DOHH2 (cell line): ENCODE data around the gene TRRAP.
"Not testable (repeated sequence)": the region's sequence is repeated elsewhere in the genome, so short reads cannot be mapped to it uniquely, and the experiment has no call there.

Experiments
- H3F3A ChIP-seq: fragments of 200-600 bp; sonication (generic), shearing (Covaris generic); 2 replicates; pipeline ENCODE4 v1.6.0; 2016; ENCODE audit warnings: antibody characterized with exemption, mild to moderate bottlenecking; ENCODE audit not compliant: control insufficient read depth, insufficient read depth
- H3K27ac ChIP-seq: fragments of 200-600 bp; sonication (generic); 2 replicates; pipeline ENCODE4 v1.5.1; 2014; ENCODE audit warnings: low read depth, mild to moderate bottlenecking, low read length, moderate library complexity
- H3K27me3 ChIP-seq: fragments of 200-600 bp; sonication (generic); 2 replicates; pipeline ENCODE4 v1.6.1; 2014; ENCODE audit warnings: mild to moderate bottlenecking, low read length, mixed read lengths; ENCODE audit not compliant: control insufficient read depth
- H3K36me3 ChIP-seq: fragments of 200-600 bp; sonication (generic); 2 replicates; pipeline ENCODE4 v1.6.1; 2014; ENCODE audit warnings: mild to moderate bottlenecking, low read length, moderate library complexity, mixed read lengths; ENCODE audit not compliant: control insufficient read depth
- H3K4me1 ChIP-seq: fragments of 200-600 bp; sonication (generic); 2 replicates; pipeline ENCODE4 v1.6.1; 2014; ENCODE audit warnings: mild to moderate bottlenecking, low read length, mixed read lengths; ENCODE audit not compliant: control insufficient read depth
- H3K4me2 ChIP-seq: fragments of 200-600 bp; sonication (generic); 2 replicates; pipeline ENCODE4 v1.6.0; 2014; ENCODE audit warnings: mild to moderate bottlenecking, low read length, moderate library complexity
- H3K4me3 ChIP-seq: fragments of 200-600 bp; sonication (generic); 2 replicates; pipeline ENCODE4 v1.5.1; 2014; ENCODE audit warnings: mild to moderate bottlenecking, low read length, mixed read lengths
- H3K79me2 ChIP-seq: fragments of 200-600 bp; sonication (generic); 2 replicates; pipeline ENCODE4 v1.6.1; 2014; ENCODE audit warnings: mild to moderate bottlenecking, low read length, mixed read lengths; ENCODE audit not compliant: control insufficient read depth
- H3K9me2 ChIP-seq: fragments of 200-600 bp; sonication (generic); replicated peaks from 2 replicates; pipeline ENCODE4 v1.6.1; 2014; ENCODE audit warnings: mild to moderate bottlenecking, low read length, mixed read lengths; ENCODE audit not compliant: control insufficient read depth
- H3K9me3 ChIP-seq: fragments of 200-600 bp; sonication (generic); 2 replicates; pipeline ENCODE4 v1.6.1; 2014; ENCODE audit warnings: antibody characterized with exemption, low read length, mixed read lengths; ENCODE audit not compliant: control insufficient read depth, insufficient read depth
- H4K20me1 ChIP-seq: fragments of 200-600 bp; sonication (generic); 2 replicates; pipeline ENCODE4 v1.6.0; 2014; ENCODE audit warnings: low read depth, mild to moderate bottlenecking, antibody characterized with exemption, low read length, moderate library complexity; ENCODE audit not compliant: control insufficient read depth, insufficient read depth
- EZH2phosphoT487 ChIP-seq: fragments of 200-600 bp; sonication (generic); IDR thresholded peaks from 2 replicates; pipeline ENCODE4 v1.6.1; 2017; ENCODE audit warnings: borderline replicate concordance, mild to moderate bottlenecking, antibody characterized with exemption, low read length, moderate library complexity, mixed read lengths
- TF ChIP-seq, protein P1 (sequence below): fragments of 200-600 bp; sonication (generic); IDR thresholded peaks from one replicate; pipeline ENCODE4 v1.5.1; 2014; ENCODE audit warnings: antibody characterized with exemption, mild to moderate bottlenecking, low read depth, low read length; ENCODE audit not compliant: poor library complexity, severe bottlenecking

TRRAP gene

DNA sequence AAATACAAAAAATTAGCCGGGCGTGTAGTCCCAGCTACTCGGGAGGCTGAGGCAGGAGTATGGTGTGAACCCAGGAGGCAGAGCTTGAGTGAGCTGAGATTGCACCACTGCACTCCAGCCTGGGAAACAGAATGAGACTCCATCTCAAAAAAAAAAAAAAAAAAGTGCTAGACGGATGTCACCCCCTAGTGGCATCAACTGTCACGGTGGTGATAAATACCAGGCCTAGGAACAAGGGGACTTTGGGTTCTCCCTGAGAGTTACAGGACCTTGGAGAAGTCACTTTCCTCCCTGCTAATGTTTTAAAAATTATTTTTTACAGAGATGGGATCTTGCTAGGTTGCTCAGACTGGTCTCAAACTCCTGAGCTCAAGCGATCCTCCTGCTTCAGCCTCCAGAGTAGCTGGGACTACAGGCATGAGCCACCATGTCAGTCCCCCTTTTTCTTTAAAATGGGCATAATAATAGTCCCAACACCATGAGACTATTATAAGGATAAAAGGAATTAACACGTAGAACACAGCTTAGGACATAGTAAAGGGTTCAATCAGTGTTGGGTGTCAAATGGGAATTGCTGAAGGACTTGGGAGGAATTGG, 5.9 kb upstream of the TRRAP start:
- H3K36me3 ChIP-seq, result no peaks in the 10 kb centered on the region
- TF ChIP-seq, protein P1, sequence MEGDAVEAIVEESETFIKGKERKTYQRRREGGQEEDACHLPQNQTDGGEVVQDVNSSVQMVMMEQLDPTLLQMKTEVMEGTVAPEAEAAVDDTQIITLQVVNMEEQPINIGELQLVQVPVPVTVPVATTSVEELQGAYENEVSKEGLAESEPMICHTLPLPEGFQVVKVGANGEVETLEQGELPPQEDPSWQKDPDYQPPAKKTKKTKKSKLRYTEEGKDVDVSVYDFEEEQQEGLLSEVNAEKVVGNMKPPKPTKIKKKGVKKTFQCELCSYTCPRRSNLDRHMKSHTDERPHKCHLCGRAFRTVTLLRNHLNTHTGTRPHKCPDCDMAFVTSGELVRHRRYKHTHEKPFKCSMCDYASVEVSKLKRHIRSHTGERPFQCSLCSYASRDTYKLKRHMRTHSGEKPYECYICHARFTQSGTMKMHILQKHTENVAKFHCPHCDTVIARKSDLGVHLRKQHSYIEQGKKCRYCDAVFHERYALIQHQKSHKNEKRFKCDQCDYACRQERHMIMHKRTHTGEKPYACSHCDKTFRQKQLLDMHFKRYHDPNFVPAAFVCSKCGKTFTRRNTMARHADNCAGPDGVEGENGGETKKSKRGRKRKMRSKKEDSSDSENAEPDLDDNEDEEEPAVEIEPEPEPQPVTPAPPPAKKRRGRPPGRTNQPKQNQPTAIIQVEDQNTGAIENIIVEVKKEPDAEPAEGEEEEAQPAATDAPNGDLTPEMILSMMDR, result peak; percentile 68
- TF ChIP-seq EZH2phosphoT487, result no peak
- H4K20me1 ChIP-seq, result peaks cover 4% of the 10 kb centered on the region; the same call in 1 of the 2 replicates
- H3K4me1 ChIP-seq, result peaks cover 22% of the 10 kb centered on the region
- no peak overlapping the region for H3K4me3 ChIP-seq
- no peaks in the 10 kb centered on the region for H3K9me3 ChIP-seq
- no peaks in the 10 kb centered on the region for H3K9me2 ChIP-seq
- H3K4me2 ChIP-seq, result no peak overlapping the region
- no peaks in the 10 kb centered on the region for H3K79me2 ChIP-seq
- peaks cover 10% of the 10 kb centered on the region for H3F3A ChIP-seq
- H3K27me3 ChIP-seq, result peaks cover 28% of the 10 kb centered on the region
- H3K27ac ChIP-seq, result no peak overlapping the region

DNA sequence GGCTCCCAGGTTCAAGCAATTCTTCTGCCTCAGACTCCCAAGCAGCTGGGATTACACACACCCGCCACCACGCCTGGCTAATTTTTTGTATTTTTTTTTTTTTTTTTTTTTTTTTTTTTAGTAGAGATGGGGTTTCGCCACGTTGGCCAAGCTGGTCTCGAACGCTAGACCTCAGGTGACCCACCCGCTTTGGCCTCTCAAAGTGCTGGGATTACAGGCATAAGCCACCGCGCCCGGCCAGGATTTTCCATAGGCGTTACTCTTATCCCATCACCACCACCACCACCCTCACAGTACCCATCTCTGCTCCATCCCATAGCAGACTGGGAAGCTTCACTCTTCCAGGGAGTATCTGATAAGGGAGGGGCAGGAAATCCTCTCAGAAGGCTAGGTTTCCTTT, 4.7 kb upstream of the TRRAP start:
- H4K20me1 ChIP-seq, H3K9me2 ChIP-seq, H3K36me3 ChIP-seq, H3K27ac ChIP-seq, H3K9me3 ChIP-seq, H3K4me3 ChIP-seq, H3F3A ChIP-seq, H3K79me2 ChIP-seq, H3K4me2 ChIP-seq: not testable (repeated sequence)
- Histone ChIP-seq H3K27me3 (peaks cover 17% of the 10 kb centered on the region), H3K4me1 (peaks cover 28% of the 10 kb centered on the region)

DNA sequence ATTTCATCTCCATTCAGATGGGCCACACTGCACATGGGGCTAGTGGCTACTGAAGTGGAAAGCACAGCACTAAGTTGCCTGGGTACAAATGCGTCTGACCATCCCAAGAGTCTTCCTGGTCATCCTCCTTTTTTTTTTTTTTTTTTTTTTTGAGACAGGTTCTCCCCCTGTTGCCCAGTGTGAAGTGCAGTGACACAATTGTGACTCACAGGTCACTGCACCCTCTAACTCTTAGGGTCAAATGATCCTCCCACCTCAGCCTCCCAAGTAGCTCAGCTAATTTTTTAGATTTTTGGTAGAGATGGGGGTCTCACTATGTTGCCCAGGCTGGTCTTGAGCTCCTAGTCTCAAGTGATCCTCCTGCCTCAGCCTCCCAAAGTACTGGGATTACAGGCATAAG, 3.4 kb upstream of the TRRAP start:
- peaks cover 5% of the 10 kb centered on the region; the same call in 1 of the 2 replicates for H3F3A ChIP-seq
- H3K27ac ChIP-seq, result no peak overlapping the region
- no peaks in the 10 kb centered on the region for H3K9me3 ChIP-seq
- H3K4me1 ChIP-seq, result peaks cover 25% of the 10 kb centered on the region
- H4K20me1 ChIP-seq, result 0 out of 2 replicates have a peak, but pooled peaks cover 1% of the 10 kb centered on the region
- TF ChIP-seq, protein P1, result no peak
- TF ChIP-seq EZH2phosphoT487, result no peak
- no peak overlapping the region for H3K4me2 ChIP-seq
- no peak overlapping the region for H3K4me3 ChIP-seq
- peaks cover 5% of the 10 kb centered on the region; the same call in 1 of the 2 replicates for H3K36me3 ChIP-seq
- no peaks in the 10 kb centered on the region for H3K9me2 ChIP-seq
- peaks cover 18% of the 10 kb centered on the region for H3K79me2 ChIP-seq
- H3K27me3 ChIP-seq, result peaks cover 4% of the 10 kb centered on the region; the same call in 1 of the 2 replicates

DNA sequence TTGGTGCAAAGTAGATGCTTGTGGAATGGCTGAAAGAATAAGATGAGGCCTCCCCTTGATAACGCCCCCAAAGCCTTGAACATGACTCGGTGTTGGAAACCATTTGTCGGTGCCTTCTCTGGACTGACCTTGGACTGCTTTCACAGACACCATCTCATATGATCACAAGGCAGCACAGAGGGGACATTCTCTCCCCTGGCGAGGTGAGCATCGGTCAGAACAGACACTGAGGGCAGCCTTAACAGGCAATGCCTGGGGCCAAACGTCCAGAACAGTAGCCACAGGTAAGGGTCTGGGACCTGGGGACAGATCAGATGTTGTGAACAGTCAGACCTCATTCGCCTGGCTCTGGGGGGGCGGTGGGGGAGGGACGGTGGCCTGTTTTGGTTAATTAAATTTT, 2.8 kb upstream of the TRRAP start:
- no peaks in the 10 kb centered on the region for H3K9me2 ChIP-seq
- peaks cover 2% of the 10 kb centered on the region; the same call in 1 of the 2 replicates for H3K27me3 ChIP-seq
- no peak overlapping the region for H3K27ac ChIP-seq
- peaks cover 5% of the 10 kb centered on the region; the same call in 1 of the 2 replicates for H4K20me1 ChIP-seq
- H3F3A ChIP-seq, result peaks cover 5% of the 10 kb centered on the region; the same call in 1 of the 2 replicates
- no peak overlapping the region for H3K4me2 ChIP-seq
- no peak overlapping the region for H3K4me3 ChIP-seq
- H3K36me3 ChIP-seq, result peaks cover 8% of the 10 kb centered on the region
- H3K79me2 ChIP-seq, result peaks cover 24% of the 10 kb centered on the region
- TF ChIP-seq, protein P1, result no peak
- no peak for TF ChIP-seq EZH2phosphoT487
- H3K9me3 ChIP-seq, result no peaks in the 10 kb centered on the region
- H3K4me1 ChIP-seq, result peaks cover 25% of the 10 kb centered on the region
